Stimulated activated CD4-positive, alpha-beta T cell treated with anti-CD3 and anti-CD28 coated beads, Interleukin-15, amount 100 ng/mL, for 1 hour (primary cell): ENCODE data around the gene PTPRM.

Source experiments
- DNase-seq, 2 donors: peaks; one replicate each; pipeline ENCODE4 v3.0.0-alpha.2; 2020; ENCODE audit warnings: low read depth in 1 of 2, low spot score in 1 of 2

Gene PTPRM

GRCh38 chr18:7844418-7844817 lies 277.3 kb downstream of the PTPRM start:
- no peak for DNase-seq

DNA sequence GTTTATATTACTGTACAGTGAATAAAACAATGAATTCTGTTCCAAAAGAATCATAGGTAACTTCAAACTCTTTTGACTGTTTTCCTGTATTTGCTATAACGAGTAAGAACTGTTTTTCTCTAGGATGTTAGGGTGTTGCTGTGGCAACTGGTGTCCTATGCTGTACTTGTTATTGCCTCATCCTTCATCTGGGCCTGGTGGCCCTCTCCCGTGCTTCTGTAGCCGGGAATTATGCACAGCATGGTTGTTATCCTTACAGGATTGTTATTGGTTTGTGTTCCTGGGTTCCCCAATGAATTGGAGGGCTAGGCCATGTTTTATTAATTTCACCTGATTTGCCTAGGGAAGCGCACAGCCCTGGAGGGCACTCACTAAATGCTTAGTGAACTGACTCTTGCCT lies 279.2 kb downstream of the PTPRM start:
- no peak for DNase-seq

GRCh38 chr18:7847357-7848053 lies 280.4 kb downstream of the PTPRM start:
- no peak for DNase-seq

GRCh38 chr18:7848054-7848412 lies 280.9 kb downstream of the PTPRM start:
- no peak for DNase-seq

GRCh38 chr18:7850446-7850845 lies 283.3 kb downstream of the PTPRM start:
- DNase-seq, result no peak

GRCh38 chr18:7855028-7855427 lies 287.9 kb downstream of the PTPRM start:
- no peak for DNase-seq

GRCh38 chr18:7855671-7856070 lies 288.6 kb downstream of the PTPRM start:
- DNase-seq, result no peak

- no peak for DNase-seq
Observed at GRCh38 chr18:7856116-7856515, 289.0 kb downstream of the PTPRM start.

GRCh38 chr18:7856733-7857132 lies 289.6 kb downstream of the PTPRM start:
- no peak for DNase-seq

- DNase-seq, result no peak
Observed at GRCh38 chr18:7857562-7857961, 290.4 kb downstream of the PTPRM start.

- DNase-seq, result no peak
Observed at GRCh38 chr18:7859122-7859521, 292.0 kb downstream of the PTPRM start.

DNA sequence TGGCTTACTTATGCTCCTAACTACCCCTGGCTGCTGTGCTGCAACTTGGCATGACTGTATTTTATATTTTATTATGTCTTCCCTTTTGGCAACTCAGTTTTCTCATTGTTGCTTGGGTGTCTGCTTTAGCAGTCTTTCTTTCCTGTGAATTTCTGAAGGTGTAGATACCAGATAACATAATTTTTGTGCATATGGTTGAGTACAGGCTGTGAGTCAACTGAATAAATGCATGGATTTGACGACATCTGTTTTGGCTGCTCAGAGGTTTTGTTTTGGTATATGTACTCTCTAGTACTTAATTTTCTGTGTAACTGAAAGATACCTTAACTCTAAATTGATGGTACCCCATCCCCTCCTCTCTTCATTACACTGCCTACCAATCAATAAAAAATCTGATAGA lies 303.1 kb downstream of the PTPRM start:
- DNase-seq, result no peak

DNA sequence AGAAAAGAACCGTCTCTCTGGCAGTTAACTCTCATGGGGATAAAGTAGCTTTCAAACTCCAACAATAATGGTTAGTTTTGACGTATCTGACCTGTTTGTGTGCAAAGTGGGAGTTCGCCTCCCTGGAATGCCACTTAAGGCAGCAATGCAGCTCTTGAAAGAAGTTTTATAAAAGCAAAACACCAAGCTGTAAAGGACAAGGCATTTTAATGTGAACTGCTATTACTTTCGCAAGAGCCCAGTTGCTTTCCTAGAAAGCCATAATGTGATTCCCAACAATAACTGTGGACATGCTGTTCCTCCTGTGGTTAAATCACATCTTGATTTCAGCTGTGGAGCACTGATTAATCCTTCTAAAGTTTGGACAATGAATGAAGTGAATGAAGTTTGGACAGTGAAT lies 303.7 kb downstream of the PTPRM start:
- DNase-seq, result no peak

GRCh38 chr18:7871560-7872456 lies 304.7 kb downstream of the PTPRM start:
- DNase-seq, result no peak

DNA sequence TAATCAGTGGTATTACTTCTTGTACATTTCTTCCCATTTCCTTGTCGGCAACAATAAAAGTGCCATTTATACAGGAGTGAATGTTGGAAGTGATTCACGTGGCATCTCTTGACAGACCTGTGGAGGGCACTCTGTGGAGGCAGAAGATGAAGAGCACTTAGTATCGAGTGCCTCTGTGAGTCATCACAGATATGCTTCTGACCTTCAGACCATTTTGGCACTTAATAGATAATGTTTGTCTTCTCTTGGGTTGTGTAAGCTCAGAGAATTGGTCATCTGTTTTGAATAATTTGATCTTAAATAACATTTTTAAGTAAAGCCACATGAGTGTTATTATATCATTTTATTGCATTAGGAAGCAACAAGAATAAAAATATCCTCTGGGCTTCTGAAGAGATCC lies 305.5 kb downstream of the PTPRM start:
- no peak for DNase-seq

- no peak for DNase-seq
Observed at GRCh38 chr18:7873316-7873715, 306.2 kb downstream of the PTPRM start.

GRCh38 chr18:7876354-7877104 lies 309.4 kb downstream of the PTPRM start:
- DNase-seq, result no peak

DNA sequence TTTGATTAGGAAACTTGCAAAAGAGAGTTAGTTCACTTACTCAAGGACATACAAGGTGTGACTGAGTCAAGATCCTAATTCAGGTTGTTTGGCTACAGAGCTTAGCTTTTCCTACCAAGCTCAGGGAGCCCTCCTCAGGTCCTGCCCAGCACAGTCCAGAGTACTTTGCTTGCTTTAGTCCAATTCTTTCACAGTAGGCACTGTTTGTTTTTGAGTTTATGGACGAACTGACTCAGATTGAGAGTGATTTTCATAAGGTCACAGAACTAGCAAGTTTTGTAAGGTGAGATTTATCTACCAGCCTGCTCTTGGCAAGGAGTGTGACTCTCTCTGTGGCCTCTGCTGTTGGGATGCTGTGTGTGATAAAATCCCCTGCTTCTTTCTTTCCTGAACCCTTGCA lies 310.5 kb downstream of the PTPRM start:
- no peak for DNase-seq

DNA sequence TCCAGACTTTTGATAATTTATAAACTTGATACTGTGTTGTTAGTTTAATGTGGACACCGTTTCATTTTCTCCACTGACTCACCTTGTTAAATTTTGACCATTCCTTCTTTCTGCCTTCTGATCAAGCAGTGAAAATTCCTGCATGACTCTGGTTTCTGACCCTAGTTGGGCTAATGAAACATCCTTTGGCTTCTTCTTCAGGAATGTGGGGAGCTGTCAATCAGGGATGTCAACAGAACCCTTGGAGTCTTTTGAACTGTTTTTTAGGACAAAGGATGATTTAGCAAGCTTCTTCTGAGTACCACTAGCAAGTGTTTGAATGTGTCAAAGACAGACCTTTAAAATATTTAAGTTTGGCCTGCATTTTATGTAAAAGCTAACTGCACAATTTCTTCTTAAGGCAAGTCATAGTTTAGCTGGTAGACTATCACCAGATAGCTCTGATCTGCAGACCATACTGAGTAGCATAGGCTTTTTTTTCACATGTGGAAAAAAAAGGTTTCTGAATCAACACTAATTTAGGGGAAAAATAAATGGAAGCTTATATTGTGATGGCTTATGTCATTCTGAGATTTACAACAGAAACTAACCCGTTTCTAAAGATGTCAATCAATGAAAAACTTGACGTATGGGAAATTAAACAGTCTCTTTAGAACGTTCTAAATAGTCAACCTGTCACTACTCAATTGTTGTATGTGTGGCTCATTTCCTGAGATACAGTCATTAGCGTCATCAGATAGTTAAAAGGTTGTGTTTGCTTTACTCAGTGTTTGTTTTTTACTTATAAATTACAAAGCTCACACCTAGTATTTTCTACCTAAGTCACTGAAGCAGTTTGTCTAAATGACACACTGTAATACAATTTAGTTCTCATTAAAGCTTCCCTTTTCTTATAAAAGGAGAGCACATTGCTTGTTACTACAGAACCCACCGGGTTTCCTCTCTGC lies 311.4 kb downstream of the PTPRM start:
- no peak for DNase-seq

DNA sequence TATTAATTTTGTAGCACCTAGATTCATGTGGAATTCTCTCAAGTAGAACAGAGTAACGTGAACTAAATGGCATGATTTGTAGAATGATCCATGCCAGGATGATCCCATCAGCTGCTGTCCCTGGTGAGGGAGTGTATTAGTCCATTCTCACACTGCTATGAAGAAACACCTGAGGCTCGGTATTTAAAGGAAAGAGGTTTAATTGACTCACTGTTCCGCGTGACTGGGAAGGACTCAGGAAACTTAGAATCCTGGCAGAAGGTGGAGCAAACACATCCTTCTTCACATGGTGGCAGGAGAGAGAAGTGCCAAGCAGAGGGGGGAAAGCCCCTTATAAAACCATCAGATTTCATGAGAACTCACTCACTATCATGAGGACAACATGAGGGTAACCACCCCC lies 312.6 kb downstream of the PTPRM start:
- no peak for DNase-seq

DNA sequence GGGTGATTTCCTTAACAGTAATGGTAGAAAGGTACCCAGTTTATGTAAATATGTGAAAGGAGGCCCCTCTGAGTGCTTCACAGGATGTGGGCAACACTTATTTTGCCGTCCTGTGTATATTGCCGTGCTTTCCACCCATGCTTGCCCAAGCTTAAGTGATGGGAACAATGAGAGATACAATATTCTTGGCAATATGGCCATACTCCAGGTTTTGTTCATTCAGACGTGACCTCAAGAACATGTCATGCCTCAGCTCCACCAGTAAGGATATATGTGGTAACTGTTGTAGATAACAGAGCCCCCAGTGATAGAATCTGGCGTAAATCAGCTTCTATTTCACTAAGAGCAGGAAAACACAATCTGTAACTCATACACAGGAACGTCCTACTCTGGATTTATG lies 318.7 kb downstream of the PTPRM start:
- no peak for DNase-seq
